Epithelial cell of alveolus of lung (primary cell): ENCODE results near the gene CRHR2. TPM values are rescaled to one million over a fixed set of nuclear protein-coding genes. Genes with fewer than 3 reads are reported as not detected.

Source experiments
- total RNA-seq: library from RNA; depleted of rRNA; stranded (reverse); fragments of >200 nt; gene quantifications from 2 replicates; pipeline ENCODE4 v1.2.1, GENCODE V29; 2015

CRHR2 gene
- total RNA-seq = not detected in 2 replicates

GRCh38 chr7:30682212-30683083, at the start of gene CRHR2:
TSS of gene CRHR2 (minus strand) at chr7:30682456. CDS start at chr7:30682280, 176 bp downstream.

Other genes starting within 250 kb of the CRHR2 start
- gene NOD1, start 203.7 kb downstream of the CRHR2 start, total RNA-seq = 4.4 and 7.2 TPM in 2 replicates
- gene GGCT, start 177.6 kb downstream of the CRHR2 start, total RNA-seq = 27.0 and 45.1 TPM in 2 replicates
- 120 and 313 TPM in 2 replicates for gene GARS1, start 87.6 kb downstream of the CRHR2 start, total RNA-seq
- gene INMT, start 69.7 kb upstream of the CRHR2 start, total RNA-seq = 1.7 and 11.2 TPM in 2 replicates
- gene MINDY4, start 89.0 kb upstream of the CRHR2 start, total RNA-seq = 3.9 and 4.2 TPM in 2 replicates
- gene AQP1, start 229.4 kb upstream of the CRHR2 start, total RNA-seq = 0.78 and 1.4 TPM in 2 replicates